GM15510 (cell line): ENCODE data around the gene ZNF827.

Experiments
- POLR2A ChIP-seq: IDR thresholded peaks from 3 replicates; pipeline ENCODE4 v1.6.1; 2011; ENCODE audit warnings: borderline replicate concordance; ENCODE audit not compliant: insufficient read length; ENCODE audit errors: extremely low read depth

Gene ZNF827

DNA sequence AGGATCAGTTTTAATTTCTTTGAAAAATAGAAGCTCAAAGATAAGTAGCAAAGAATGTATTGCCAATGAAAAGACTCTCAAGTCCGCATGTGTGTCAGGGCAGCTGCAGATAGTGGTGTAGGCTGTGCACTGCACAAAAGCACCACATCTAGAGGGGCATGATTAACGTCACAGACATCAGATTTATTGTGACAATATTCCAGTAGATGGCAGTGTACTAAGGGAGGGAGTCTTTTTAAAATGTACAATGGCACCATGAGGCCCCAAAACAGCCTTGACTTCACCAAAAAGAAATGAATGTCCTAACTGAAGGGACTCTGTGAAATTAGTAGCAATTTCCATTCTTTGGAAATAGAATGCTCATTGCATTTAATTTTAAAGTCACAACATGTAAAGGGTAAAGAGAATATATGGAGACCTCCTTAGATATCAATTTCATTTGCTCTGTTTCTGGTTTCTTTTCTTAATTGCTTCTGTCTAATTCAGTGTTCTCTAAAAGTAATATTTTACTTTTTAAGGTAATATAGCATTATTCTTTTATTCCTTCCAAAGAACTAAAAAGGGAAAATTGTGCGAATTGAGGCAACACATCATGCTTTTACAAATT is 98.4 kb downstream of the ZNF827 start:
- no peak for TF ChIP-seq POLR2A

- TF ChIP-seq POLR2A, result no peak
These were observed 99.5 kb downstream of the ZNF827 start for GRCh38 chr4:145839151-145839550.

GRCh38 chr4:145830699-145831098 is 107.9 kb downstream of the ZNF827 start:
- no peak for TF ChIP-seq POLR2A

DNA sequence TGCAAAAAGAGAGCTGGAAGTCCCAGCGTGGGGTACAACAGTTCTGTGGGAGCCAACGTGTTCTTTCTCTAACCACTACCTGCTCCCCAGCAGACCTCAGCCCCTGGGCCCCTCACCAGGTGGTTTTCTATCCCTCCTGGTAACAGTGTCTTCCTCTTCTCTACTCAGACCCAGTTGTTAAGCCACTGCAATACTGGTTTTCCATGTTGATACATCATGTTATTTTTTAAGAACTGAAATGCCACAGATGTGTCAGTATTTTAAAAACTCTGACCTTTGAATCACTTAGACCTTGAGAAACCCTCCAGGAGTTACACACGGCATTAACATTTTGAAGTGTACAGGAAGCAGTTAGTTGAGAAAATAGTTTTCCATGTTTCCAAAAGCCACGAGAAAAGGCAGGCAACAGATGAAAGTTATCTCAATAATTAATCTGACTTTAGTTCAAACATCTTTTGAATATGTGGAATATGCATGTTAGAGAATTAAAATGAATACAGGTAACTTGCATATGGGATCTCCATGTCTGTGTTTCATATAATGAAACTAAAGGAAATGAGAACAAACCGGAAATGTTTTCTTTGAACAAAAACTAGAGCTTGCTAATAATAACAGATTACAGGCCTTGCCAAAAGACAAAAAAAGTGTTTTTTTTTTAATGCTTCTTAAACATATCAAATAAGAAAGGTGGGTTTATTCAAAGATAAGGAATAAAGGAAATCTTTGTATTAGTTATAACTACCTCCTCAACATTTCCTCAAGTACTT is 108.8 kb downstream of the ZNF827 start:
- no peak for TF ChIP-seq POLR2A

- no peak for TF ChIP-seq POLR2A
These were observed 109.7 kb downstream of the ZNF827 start for GRCh38 chr4:145828802-145829485.

DNA sequence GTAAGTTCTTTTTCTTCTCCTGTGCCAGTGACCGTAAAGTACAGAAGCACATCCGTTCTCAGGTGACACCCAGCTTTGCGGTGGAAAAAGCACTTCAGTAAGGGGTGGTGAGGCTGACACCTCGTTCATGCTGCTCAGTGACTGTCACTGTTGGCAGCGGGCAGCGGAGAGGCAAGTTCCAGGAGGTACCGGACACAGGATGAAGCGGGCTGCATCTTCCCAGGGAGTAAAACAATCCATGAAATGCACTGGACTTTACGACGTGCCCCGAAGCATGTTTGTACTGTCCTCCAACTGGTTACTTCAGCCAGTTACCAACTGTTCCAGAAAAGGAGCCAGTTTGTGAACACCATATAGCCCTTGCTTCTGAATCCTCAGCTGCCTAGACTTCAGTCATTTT is 110.7 kb downstream of the ZNF827 start:
- no peak for TF ChIP-seq POLR2A

- no peak for TF ChIP-seq POLR2A
These were observed 113.4 kb downstream of the ZNF827 start for GRCh38 chr4:145825255-145825654.

GRCh38 chr4:145824463-145824862 is 114.2 kb downstream of the ZNF827 start:
- TF ChIP-seq POLR2A, result no peak

- TF ChIP-seq POLR2A, result no peak
These were observed 114.9 kb downstream of the ZNF827 start for GRCh38 chr4:145823743-145824142.

- no peak for TF ChIP-seq POLR2A
These were observed 116.0 kb downstream of the ZNF827 start for GRCh38 chr4:145822581-145822980.

DNA sequence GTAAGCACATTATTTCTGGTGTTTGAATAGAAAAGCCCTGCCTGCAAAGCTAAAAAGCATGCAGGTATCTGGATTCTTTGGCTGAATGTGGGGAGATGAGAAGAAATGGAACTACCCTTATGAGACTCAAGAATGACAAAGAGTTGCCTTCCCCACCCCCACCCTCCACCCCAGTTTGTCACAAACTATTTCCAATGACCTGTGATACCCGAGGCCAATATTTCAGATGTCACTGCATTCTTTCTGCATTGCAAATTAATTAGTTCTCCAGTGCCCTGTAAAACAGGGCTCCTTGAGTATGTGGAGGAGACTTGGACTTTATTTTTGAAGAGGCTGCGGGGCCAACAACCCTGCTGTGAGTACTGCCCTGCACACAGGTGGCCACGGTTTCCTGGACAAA is 116.4 kb downstream of the ZNF827 start:
- TF ChIP-seq POLR2A, result no peak

DNA sequence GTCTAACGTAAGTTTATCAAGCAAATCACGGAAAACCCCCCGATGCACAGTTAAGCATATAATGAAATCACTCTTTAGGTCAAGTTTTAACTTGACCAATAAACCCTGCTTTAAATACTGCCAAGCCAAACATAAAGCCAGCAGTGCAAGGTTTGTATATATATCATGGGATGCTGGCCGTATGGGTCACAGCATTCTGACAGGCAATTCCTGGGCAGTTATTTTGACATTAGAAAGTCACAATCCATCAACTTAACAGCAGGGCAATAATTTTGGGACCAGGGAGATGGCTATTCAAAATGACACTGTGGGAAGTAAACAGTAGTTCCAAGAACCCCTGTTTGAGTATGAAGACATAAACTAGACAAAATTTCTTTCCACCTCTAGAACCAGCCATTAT is 116.9 kb downstream of the ZNF827 start:
- no peak for TF ChIP-seq POLR2A

DNA sequence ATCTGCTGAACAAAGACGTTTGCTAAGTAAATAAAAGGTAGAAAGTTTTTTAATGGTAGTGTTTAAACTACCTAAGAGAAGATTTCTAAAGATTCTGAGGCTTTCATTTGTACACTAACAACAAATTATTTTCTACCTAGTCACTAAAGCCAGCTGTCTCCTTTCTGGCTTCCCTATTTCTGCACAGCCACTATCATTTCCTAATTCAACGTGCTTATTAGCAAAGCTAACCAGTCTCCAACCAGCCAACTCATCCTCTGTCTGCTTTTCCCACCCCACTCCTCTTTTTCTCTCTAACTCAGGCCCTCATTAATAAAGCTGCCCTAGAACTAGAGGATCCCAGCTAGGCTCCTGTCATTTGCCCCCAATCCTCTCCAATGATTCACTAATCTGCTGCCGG is 118.2 kb downstream of the ZNF827 start:
- TF ChIP-seq POLR2A, result no peak

GRCh38 chr4:145819853-145820181 is 118.8 kb downstream of the ZNF827 start:
- TF ChIP-seq POLR2A, result no peak

GRCh38 chr4:145819101-145819852 is 119.3 kb downstream of the ZNF827 start:
- TF ChIP-seq POLR2A, result no peak
